SH-SY5Y (cell line): Measurements from ENCODE around the gene PPP1R11.

Experiments
- GATA2 ChIP-seq: IDR thresholded peaks from 2 replicates; pipeline ENCODE4 v1.6.1; 2011; ENCODE audit warnings: mild to moderate bottlenecking, low read depth, low read length
- GATA3 ChIP-seq: IDR thresholded peaks from 2 replicates; pipeline ENCODE4 v1.6.1; 2011; ENCODE audit warnings: low read depth, mild to moderate bottlenecking, low read length, moderate library complexity

The PPP1R11 gene

DNA sequence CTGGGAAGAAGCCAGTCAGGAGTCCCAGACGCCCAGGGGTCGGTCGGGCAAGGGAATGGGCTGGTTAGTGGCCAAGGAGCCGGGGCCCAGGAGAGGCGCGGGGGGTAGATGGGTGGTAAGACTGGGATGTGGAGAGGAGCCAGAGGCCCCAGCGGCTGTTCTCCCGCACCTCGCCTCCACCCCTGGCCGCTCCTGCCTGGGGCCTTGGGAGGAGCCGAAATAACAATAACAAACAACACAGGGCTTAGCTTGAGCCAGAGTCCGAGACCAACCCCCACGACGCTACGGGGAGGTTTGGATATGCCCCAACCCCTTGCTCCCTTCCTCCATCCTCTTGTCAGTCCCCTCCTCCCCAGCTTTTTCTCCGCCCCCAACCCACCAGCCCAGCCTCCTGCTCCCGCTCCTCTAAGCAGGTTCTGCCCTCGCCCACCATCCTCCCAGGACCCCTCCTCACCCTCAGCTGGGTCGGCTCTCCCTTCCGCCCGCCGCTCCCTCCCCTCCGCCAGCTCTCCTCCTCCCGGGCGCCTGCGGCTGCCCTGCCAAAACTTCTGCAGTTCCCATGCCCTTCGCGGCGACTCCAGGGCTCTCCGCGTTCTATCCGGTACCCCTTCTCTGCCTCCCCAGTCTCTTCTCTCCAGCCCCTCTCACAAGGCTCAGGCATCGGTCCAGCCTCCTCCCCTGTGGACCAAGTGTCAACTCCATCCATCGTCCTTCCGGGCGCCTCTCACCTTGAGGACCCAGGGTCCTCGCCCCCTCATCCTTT is 7.5 kb downstream of the PPP1R11 start:
- no peak for TF ChIP-seq GATA3

DNA sequence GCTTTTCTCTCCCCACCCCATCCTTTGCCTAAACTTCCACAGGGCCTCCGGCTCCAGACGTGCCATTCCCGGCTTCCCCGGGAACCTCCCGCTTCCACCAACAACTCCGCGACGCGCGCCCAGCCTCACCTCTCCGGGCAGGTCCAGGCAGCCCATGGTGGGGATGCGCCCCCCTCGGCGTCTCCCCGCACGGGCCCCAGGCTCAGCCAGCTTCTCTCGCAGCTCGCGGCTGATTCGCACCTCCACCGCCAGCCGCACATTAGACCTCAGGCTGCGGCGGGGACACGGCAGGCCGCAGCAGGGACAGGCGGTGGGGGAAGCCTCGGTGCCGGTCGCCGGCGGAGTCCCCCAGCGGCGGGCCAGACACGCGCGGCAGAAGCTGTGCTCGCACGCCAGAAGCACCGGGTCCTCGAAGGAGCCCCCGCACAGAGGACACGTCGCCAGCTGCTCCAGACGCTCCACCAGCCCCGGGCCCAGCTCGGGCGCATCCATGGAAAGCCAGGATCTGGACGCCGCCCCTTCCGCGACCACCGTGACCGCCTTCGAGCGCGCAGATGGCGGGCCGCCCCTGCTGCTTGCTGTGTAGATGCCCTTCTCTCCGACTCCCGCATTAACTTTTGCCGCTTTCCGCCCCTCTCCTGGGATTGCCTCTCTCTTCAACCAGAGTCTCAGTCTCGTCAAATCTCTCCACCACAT is 8.2 kb downstream of the PPP1R11 start, which contains the start of gene RNF39:
RNF39 (minus strand) TSS at position 676 of the 696 bp plus-strand sequence; CDS start at position 492, 184 bp downstream.
- TF ChIP-seq GATA3 (no peak), GATA2 (no peak)

DNA sequence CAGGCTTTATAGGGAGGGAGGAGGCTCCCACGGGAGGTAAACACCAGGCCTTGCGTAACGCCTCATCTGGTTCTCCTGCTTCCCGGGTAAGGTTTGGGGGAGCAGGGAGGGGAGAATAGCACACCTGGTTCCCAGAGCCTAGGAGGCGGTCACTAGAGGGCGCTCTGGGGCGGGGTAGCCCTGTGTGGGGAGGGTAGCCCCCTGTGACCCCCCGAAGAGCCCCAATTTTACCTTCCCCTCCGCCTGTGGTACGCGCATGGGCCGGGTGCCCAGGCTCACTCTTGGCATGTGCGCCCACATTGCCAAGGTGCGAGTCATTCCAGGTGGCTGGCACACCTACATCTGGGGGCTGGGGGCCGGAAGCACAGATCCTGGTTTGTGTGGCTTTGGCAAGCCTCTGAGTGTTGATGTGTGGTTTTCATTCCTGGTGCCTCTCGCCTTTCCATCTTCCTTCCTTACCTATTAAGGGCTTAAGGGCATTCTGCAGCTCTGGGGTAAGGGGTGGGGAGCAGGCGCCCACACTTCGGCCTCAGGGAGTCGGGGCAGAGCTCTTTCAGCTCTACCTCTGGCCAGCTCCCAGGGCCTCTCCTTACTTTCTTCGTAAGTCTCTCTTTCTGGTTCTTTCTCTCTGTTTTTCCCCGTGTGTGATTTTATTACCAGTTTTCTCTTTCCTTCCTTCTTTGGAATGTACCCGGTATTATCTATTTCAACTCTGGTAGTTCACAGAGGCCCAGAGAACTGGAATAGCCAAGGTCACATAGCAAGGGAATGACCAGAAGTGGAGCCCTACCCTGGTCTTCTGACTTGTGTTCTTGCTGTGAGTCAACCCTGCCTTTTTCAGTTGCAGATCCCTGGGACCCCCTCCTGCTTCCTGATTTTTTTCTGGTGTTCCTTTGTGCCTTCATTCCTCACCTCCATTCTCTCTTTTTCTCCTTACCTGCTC is 9.1 kb downstream of the PPP1R11 start:
- TF ChIP-seq GATA2 (no peak), GATA3 (no peak)

DNA sequence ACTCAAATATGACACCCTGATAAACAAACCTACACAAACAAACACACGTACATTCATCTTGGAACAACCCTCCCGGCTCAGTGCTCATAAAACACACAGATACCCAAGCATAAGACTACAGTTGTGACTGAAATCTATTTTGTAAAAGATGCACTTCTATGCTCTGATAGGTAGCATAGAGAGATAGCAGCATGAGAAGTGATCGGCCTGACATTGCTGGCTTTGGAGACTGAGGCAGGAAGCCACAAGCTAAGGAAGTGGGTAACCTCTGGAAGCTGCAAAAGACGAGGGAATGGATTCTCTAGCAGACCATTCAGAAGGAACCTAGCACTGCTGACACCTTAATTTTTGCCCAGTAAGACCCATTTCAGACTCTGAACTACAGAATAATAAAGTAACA is 10.2 kb downstream of the PPP1R11 start:
- no peak for TF ChIP-seq GATA2
- TF ChIP-seq GATA3: no peak

DNA sequence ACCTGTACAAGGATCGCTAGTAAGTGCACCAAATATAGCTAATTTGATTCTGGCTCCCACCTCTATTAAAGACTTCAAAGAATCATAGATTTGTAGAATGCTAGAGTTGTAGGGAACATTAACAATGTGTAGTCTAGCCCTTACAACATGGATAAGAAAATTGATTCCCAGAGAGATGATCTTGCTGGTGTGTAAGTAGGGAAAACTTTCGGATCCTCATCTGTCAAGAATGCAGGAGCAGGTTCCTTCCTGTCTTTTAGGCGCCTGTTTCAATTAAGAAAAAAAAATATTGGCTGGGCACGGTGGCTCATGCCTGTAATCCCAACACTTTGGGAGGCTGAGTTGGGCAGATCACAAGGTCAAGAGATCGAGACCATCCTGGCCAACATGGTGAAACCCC is 20.9 kb downstream of the PPP1R11 start:
- TF ChIP-seq GATA2: no peak
- TF ChIP-seq GATA3: no peak

DNA sequence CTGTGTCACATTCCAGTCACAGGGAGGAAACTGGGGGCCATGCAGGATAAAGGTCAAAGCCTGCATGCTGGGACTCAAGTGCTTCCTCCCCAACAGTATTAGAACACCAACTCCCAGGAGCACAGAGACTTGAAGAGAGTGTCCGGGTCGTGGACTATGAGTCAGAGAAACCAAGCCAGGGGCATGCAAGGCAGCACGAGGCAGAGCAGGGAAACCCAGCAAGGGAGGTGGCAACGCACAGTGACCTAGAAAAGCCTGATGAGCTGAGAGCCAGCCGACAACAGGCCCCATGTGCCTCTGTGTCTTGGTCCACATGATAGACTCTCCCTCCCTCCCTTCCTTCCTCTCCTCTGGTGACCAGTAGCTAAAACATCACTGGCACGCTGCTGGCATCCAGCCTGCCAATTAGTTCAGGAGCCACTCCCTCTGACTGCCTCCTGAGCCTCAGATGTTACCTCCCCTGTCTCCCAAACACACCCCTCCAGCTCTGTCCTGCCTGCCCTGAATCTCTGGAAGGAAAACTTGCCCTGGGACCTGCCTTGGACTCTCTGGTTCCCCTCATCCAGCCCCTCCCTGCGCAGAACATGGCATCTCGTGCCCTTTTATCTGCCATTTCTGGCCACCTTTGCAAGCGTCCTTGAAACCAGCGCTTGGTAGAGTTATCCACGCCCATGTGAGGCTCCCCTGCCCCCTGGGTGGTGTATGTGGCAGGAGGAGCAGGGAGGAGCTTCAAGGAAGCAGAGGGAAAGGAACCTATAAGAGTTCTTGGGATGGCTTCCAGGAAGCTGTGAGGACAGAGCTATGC is 24.8 kb downstream of the PPP1R11 start:
- TF ChIP-seq GATA2: no peak
- no peak for TF ChIP-seq GATA3

DNA sequence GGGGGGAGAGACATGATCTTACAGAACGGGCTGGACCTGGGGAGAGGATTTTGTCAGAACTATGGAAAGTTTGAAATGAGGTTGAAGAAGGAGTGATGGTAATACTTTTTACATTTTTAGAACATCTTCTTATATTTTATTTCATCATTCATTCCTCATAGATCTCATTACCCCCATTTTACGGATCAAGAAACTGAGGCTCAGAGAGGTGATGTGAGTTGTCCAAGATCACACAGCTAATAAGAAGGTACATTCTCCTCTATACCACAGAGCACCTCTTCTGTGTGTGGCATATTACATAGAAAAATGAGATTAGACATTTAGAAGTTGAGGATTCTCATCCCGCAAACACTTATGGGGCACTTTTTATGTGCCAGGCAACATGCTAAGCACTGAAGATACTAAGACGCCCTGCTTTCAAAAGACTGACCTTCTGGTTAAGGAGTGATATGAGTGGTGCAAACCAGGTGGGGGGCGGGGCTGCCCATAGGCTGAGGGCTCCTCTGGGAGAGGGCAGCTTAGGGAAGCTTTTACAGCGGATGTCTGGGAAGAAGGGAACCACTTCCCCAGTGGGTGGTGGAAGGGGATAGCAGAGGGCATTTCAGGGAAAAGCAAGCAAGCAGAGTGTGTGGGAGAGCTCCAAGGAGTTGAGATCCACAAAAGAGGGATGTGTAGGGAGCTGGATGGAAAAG is 26.0 kb downstream of the PPP1R11 start:
- TF ChIP-seq GATA2: no peak
- TF ChIP-seq GATA3: no peak

DNA sequence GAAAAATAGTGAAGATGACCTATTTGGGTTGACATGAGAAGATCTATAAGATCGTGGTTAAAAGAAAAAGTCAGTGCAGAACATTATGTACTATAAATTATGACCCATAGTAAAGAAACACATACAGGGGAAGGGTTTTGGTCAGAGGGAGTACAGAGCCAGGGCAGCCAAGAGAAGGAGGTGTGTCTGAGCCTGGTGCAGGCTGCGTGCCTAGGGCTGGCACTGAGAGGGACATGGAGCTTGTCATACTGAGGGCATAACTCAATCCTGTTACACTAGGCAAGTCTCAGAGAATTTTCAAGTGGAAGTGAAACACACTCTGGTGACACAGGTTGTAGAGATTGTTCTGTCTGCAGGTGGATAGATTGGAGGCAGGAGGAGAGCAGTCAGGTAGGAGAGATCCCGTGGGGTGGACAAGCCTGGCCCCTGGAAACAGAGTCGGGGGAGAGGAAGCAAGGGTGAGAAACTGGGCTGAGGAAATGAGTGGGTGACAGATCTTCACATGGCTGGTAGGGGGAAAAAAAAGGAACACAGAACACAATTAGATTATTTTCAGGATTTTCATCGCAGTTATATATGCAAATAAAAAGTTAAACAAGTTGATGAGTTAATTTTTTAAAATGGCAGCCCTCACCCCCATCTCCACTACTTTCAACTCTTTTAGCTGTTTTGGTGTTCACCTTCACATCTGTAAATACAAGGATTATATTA is 27.1 kb downstream of the PPP1R11 start:
- TF ChIP-seq GATA2 (no peak), GATA3 (no peak)

DNA sequence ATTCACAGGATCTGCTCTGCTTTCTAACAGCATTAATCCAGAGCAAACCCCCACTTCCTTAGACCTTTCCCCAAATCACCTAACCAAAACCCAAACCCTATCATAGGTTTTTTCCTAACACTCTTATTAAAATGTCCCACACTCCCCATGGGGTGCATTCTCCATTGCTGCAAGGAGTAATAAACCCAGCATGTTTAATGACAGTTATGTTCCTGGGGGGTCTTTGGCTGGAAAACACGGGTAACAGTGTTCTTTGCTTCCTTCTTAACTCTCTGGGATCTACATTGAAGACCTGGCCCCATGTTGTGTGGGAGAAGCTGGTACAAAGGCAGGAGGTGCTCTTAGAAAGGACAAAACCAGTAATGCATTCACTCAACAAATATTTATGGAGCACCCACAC is 29.8 kb downstream of the PPP1R11 start:
- TF ChIP-seq GATA3: no peak
- TF ChIP-seq GATA2: no peak

DNA sequence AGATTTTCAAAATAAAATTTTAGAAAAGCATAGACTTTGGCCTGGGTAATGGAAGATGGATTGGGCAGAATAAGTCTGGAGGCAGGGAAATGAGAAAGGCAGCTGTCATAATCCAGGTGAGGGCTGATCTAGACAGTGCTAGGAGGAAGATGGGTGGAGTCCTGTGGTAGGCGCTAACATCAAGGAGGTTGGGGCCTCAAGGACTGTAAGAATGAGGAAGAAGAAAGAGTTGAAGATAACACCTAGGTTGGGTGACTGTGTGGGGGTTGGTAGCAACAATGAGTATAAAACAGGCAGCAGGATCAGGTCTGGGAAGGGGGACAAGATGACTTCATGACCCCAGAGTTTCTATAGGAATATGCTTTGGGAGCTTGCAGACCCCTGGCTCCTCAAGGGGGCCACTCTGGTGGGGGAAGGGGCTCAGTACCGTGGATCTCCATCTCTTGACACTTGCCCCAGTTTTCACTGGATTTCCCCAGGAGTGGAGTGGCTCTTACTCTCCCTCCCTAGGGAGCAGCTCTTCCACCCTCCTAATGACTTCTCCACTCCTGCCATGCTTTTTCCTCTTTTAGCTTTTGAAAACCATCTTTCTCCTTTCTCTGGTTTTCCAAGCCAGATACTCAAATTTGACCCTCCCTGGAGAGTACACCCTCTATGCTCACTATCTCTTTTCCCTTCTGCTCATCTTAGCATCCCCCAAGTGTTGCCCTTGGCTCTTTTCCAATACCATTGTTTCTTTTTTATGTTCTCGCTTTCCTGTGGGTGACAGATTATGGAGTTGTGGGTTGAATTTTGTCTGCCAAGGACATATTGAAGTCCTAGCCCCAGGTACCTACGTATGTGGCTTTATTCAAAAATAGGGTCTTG is 31.1 kb downstream of the PPP1R11 start:
- TF ChIP-seq GATA2 (no peak), GATA3 (no peak)

DNA sequence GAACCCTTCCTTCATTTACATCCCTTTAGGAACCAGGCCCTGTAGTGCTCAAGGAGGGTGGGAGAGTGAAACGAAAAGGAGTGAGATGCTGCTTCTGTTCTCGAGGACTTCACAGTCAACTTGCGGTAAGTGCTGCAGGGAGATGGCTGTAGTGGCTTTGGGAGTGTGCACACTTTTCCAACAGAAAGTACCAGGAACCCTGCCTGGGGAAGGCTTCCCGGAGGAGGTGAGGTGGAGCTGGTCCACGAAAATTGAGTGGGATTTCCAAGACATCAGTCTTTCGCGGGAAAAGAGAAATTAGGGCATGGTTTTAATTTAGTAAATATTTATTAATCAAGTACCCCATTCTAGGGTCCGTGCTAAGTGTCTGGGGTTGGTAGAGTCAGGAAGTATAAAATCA is 33.2 kb downstream of the PPP1R11 start:
- TF ChIP-seq GATA2: no peak
- TF ChIP-seq GATA3: no peak

DNA sequence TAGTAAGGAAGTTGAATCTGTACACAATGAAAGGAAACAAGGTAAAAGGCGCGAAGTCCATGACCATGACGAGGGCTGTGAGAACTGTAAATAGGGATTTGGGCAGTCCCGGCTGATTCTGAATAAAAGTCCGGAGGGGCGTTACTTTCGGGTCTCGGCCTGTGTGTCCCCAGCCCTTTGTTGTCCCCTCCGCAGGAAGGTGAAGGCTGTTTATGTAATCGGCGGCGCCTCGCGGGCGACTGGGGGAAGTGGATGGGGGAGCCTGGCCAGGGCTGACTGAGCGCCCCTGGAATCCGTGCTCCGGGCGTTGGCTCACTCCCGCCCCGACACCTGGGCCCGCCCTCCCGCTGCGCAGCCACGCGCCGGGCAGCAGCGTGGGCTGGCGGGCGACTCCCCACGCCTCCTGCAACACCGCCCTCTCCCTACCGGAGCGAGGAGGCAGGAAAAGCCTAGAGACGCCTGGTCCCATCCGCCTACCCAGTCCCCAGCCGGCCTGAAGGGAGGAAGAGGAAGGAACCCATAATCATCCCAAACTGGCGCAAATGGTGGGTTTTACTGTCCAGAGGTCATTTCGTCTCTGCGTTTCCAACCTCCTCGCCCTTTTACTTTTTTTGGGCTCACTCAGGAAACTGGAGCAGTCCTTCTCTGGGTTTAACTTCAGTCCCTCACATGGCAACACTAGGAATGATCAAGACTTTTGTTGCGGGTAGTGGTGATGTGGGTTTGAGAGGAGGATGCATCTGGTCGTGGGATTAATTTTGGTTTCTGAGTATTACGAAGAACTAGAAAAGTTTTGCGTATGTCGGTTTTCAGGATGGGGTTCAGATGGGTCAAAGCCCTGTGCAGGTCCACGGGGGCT is 33.8 kb downstream of the PPP1R11 start:
- TF ChIP-seq GATA2: no peak
